HG03045 (cell line): ENCODE data around the gene TGFBR2.

Experiments used
- ATAC-seq: cut with Tn5 transposase; IDR thresholded peaks from one replicate; pipeline ENCODE4 v1.9.1; 2021; ENCODE audit warnings: mild to moderate bottlenecking, moderate library complexity; ENCODE audit not compliant: unreplicated experiment

The TGFBR2 gene

GRCh38 chr3:30688776-30689641, 82.6 kb downstream of the TGFBR2 start:
- no peak for ATAC-seq

DNA sequence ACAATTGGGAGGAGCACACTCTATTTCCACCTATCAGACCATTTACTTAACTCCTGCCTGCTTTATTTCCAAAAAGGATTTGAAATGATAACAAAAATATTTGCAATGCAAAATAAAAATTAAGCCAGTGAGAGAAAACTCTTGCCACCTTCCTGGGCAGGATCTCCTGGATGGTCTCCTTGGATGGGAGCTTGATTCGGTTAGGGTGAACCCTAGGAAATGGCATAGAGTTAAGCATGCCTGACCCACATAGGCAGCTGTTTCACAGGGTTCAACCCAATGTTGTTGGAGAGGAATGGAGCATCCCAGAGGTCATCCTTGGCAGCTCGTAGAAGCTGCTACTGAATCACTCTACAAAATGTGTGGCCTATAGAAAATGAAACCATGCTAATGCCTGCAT, 83.8 kb downstream of the TGFBR2 start:
- no peak for ATAC-seq

DNA sequence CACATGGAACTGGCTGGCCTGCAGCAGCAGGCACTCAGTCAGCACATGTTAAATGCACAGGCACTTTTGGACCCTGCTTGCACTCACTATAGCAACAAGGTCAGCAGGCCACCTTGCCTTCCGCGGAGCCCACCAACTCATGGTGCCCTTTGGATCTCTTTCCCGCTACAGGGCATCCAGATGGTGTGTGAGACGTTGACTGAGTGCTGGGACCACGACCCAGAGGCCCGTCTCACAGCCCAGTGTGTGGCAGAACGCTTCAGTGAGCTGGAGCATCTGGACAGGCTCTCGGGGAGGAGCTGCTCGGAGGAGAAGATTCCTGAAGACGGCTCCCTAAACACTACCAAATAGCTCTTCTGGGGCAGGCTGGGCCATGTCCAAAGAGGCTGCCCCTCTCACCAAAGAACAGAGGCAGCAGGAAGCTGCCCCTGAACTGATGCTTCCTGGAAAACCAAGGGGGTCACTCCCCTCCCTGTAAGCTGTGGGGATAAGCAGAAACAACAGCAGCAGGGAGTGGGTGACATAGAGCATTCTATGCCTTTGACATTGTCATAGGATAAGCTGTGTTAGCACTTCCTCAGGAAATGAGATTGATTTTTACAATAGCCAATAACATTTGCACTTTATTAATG, 85.0 kb downstream of the TGFBR2 start:
- ATAC-seq = no peak

- ATAC-seq = no peak
These were observed 85.5 kb downstream of the TGFBR2 start for GRCh38 chr3:30691944-30692343.

DNA sequence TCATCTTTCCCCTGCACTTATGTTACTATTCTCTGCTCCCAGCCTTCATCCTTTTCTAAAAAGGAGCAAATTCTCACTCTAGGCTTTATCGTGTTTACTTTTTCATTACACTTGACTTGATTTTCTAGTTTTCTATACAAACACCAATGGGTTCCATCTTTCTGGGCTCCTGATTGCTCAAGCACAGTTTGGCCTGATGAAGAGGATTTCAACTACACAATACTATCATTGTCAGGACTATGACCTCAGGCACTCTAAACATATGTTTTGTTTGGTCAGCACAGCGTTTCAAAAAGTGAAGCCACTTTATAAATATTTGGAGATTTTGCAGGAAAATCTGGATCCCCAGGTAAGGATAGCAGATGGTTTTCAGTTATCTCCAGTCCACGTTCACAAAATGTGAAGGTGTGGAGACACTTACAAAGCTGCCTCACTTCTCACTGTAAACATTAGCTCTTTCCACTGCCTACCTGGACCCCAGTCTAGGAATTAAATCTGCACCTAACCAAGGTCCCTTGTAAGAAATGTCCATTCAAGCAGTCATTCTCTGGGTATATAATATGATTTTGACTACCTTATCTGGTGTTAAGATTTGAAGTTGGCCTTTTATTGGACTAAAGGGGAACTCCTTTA, 86.2 kb downstream of the TGFBR2 start:
- ATAC-seq = no peak

DNA sequence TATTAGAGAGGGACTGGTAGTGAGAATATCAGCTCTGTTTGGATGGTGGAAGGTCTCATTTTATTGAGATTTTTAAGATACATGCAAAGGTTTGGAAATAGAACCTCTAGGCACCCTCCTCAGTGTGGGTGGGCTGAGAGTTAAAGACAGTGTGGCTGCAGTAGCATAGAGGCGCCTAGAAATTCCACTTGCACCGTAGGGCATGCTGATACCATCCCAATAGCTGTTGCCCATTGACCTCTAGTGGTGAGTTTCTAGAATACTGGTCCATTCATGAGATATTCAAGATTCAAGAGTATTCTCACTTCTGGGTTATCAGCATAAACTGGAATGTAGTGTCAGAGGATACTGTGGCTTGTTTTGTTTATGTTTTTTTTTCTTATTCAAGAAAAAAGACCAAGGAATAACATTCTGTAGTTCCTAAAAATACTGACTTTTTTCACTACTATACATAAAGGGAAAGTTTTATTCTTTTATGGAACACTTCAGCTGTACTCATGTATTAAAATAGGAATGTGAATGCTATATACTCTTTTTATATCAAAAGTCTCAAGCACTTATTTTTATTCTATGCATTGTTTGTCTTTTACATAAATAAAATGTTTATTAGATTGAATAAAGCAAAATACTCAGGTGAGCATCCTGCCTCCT, 87.2 kb downstream of the TGFBR2 start:
- ATAC-seq = peak; percentile 95

GRCh38 chr3:30694148-30694547, 87.7 kb downstream of the TGFBR2 start:
- ATAC-seq = no peak

DNA sequence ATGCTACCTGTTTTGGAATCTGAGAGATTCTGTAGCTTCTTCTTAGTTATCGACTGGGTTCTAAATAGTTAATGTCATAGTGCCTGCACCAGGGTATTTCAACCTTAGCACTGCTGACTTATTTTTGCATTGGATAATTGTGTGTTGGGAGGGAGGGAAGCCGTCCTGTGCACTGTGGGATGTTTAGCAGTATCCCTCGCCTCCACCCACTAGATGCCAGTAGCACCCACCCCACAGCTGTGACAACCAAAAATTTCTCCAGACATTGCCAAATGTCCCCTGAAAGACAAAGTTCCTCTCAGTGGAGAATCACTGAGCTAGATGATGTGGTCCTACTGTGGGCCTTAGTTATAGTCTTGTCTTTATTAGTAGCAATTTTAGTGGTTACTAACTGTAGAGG, 88.3 kb downstream of the TGFBR2 start:
- ATAC-seq = no peak

- no peak for ATAC-seq
These were observed 89.1 kb downstream of the TGFBR2 start for GRCh38 chr3:30695302-30696061.

DNA sequence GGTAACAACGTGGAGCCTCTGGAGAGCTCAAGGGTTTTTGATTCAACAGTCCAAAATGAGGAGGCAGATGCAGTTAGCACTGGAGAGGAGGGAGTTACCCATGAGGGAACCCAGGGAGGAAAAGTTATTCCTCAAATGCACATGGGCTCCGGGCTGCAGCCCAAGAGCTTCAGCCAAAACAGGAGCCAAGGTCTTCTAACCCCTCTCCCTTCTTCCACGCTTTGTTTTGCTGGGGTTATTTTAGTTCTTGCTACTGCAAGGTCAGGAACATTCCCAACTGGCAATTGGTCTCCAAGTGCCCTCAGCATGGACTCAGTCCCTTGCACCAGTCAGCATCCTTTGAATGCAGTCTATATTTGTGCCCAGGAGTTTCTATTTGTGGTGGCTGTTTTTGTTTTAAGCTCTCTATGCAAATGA, 90.0 kb downstream of the TGFBR2 start:
- ATAC-seq = no peak

GRCh38 chr3:30696896-30697295, 90.5 kb downstream of the TGFBR2 start:
- ATAC-seq = no peak

DNA sequence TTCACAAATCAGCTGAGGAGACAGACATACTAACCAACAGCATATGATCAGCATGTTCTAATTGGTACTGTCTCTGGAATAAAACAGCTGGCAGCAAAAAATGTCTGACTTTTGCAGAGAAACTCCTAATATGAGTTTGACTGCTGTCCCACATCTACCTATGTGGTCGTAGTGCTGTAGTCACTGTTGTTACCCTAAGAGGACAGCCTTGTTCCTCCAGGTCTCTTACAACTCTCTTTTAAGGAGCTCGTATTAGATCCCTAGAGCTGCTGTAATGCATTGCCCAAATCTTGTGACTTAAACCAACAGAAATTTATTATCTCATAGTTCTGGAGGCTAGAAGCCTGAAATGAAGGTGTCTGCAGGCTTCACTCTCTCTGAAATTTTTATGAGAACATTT, 92.1 kb downstream of the TGFBR2 start:
- ATAC-seq = no peak

DNA sequence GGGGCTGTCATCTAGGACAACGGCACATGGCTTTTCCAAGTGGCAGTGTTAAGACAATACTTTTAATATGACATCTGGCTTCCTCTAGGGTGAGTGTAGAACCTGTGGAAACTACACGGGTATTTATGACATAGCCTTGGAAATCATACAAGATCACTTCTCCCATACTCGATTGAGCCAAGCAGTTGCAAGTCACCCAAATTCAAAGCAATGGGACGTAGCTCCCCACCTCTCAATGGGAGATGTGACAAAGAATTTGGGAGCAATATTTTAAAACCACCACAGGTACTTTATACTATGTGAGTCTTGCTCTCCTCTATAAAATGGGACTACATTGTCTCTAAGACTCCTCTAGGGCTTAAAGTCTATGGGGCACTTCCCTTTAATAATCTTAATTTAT, 93.5 kb downstream of the TGFBR2 start:
- no peak for ATAC-seq

GRCh38 chr3:30700702-30701321, 94.4 kb downstream of the TGFBR2 start:
- no peak for ATAC-seq

DNA sequence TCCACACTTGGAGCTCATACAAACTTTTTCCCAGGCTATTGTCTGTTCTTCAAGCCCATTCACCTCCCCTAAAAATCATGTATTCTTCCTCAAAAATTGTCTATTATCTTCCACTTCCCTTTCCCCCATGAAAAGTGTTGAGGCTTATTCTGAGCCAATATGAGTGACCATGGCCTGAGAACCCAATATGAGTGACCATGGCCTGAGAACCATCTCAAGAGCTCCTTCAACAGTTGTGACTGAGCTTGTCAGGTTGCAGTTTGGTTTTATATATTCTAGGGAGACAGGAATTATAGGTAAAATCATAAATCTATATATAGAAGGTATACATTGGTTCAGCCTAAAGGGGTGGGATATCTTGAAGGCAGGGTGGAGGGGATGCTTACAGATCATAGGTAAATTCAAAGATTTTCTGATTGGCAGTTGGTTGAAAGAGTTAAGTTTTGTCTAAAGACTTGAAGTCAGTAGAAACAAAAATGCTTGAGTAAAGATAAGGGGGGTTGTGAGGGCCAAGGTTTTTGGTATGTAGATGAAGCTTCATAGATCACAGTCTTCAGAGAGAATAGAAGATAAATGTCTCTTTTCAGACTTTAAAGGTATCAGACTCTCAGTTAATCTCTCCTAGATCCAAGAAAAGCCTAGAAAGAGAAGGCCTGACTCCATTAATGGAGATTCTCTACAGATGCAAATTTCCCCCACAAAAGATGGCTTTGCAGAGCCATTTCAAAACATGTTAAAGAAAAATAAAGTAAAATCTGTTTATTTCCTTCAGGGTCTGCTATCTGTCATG, 95.8 kb downstream of the TGFBR2 start:
- no peak for ATAC-seq

DNA sequence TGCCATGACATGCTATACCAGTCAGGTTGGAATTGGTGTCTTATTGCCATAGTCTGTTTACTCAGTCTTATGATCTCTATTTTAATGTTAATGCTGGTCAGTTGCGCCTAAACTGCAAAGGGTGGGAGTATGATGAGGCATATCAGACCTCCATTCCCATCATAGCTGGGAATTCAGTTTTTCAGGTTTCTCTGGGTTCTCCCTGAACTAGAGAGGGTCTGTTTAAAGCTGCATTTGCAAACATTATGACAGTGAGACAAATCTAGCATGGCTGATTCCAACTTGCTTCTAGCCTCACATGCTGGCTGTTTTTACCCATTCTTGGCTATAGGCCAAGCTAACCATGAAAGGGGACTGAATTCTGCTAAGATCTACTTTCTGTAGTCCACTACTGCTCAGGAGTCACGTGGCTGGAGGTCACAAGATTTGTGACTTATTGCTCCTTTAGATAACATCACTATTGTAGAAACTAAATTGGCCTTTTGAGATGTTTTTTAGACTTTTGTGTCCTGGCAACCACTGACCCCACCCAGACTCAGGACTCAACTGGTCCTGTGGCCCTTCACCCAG, 96.5 kb downstream of the TGFBR2 start:
- no peak for ATAC-seq

DNA sequence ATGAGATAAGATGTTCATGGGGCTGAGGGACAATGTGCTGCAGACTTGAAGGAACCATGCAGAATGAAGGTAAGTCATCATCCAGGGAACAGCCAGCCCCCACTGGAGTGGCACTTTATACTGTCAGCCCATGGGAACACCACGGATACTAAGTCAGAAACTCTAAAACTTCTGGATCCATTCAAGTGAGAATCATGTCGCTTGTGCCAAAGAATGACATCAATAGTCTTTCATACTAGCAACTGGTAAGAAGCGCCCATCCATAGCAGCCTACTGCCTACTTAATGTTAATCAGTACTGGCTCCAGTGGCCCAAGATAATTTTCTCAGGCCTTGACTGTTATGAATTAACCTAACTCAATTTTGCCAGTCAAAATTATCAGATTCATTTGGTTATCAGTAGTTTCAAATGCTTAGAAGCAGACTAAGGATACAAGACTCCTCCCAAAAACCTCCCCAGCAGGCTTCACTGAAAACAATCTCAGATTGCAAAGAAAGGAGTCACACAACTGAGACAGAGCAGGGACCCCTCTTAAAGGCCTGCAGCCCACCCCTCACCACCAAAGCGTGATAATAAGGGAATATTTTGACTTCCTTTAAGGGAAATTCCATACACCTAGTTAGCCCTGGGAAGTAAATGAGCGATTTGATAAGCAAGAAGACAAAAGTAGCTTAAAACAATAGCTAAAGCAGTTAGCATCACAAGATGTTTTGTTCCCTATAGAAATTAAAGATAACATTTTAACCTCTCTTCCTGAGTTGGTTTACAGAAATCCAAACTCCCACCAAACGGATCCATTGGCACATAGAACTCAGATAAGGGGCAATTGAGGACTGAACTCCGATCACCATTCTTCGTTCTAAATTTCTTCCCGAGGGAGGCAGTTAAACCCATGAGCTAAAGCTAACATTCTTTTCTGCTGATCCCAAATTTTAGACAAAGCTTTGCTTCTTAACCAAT, 98.8 kb downstream of the TGFBR2 start:
- no peak for ATAC-seq

DNA sequence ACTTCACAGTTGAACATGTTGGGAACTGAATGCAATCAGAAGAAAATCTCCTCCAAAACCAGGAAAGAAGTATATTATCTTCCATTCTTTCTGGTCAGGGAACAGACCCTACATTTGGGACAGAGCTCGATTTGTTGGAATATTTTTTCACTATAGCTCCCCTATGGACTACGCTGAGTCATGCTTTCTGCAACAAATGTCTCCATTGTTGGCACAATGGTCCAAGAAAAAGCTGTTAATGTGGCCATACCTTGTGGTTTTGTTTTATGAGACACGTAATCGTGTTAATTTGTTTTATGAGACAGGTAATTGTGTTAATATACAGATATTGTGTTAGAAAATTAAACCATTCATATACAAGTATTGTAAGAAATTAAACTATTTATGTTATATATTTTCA, 101.4 kb downstream of the TGFBR2 start:
- no peak for ATAC-seq
